GM20431 (cell line): ENCODE data around the gene KCNH8.
"Not testable (repeated sequence)": the region's sequence is repeated elsewhere in the genome, so short reads cannot be mapped to it uniquely, and the experiment has no call there.

Source experiments
- in situ Hi-C: fragments of 300-500 bp; cut with MseI, MboI; formaldehyde crosslinking; loops from one replicate; pipeline ENCODE4 v1.15.0; 2020; ENCODE audit warnings: low sequenced_read_pairs; ENCODE audit not compliant: unreplicated experiment

Gene KCNH8

GRCh38 chr3:19147905-19148767 lies at the start of gene KCNH8:
KCNH8 (plus strand) TSS chr3:19148510; CDS start chr3:19148720, 210 bp downstream.
- in situ Hi-C loops, result no loop called here

GRCh38 chr3:19102654-19103290 lies 45.5 kb upstream of the KCNH8 start:
- in situ Hi-C loops, result not testable (repeated sequence)

GRCh38 chr3:19103510-19103909 lies 44.8 kb upstream of the KCNH8 start:
- in situ Hi-C loops, result no loop called here

- in situ Hi-C loops, result no loop called here
These were observed 43.9 kb upstream of the KCNH8 start for GRCh38 chr3:19104459-19104858.

- in situ Hi-C loops, result no loop called here
These were observed 42.5 kb upstream of the KCNH8 start for GRCh38 chr3:19105826-19106225.

GRCh38 chr3:19106307-19106706 lies 42.0 kb upstream of the KCNH8 start:
- in situ Hi-C loops, result no loop called here

GRCh38 chr3:19107719-19108118 lies 40.6 kb upstream of the KCNH8 start:
- in situ Hi-C loops, result no loop called here

- in situ Hi-C loops, result no loop called here
These were observed 37.9 kb upstream of the KCNH8 start for GRCh38 chr3:19110335-19110895.

GRCh38 chr3:19114461-19114860 lies 33.8 kb upstream of the KCNH8 start:
- in situ Hi-C loops, result no loop called here

GRCh38 chr3:19116239-19116638 lies 32.1 kb upstream of the KCNH8 start:
- in situ Hi-C loops, result no loop called here

GRCh38 chr3:19124752-19125151 lies 23.6 kb upstream of the KCNH8 start:
- in situ Hi-C loops, result no loop called here

- in situ Hi-C loops, result no loop called here
These were observed 8.4 kb upstream of the KCNH8 start for GRCh38 chr3:19139863-19140262.

GRCh38 chr3:19146685-19147650 lies 1.3 kb upstream of the KCNH8 start:
- in situ Hi-C loops, result no loop called here

- in situ Hi-C loops, result no loop called here
These were observed 420 bp downstream of the KCNH8 start for GRCh38 chr3:19148768-19149091.

- in situ Hi-C loops, result no loop called here
These were observed 1.1 kb downstream of the KCNH8 start for GRCh38 chr3:19149368-19149767.

- in situ Hi-C loops, result no loop called here
These were observed 2.9 kb downstream of the KCNH8 start for GRCh38 chr3:19151171-19151570.

- in situ Hi-C loops, result no loop called here
These were observed 6.5 kb downstream of the KCNH8 start for GRCh38 chr3:19154693-19155250.

GRCh38 chr3:19155375-19155774 lies 7.1 kb downstream of the KCNH8 start:
- in situ Hi-C loops, result no loop called here

GRCh38 chr3:19159966-19160635 lies 11.8 kb downstream of the KCNH8 start:
- in situ Hi-C loops, result no loop called here
